Dermis microvascular lymphatic vessel endothelial cell (primary cell): ENCODE measurements around the gene VPS54. TPM values are rescaled to one million over a fixed set of nuclear protein-coding genes. Genes with fewer than 3 reads are reported as not detected.
"Not testable (repeated sequence)": the region's sequence is repeated elsewhere in the genome, so short reads cannot be mapped to it uniquely, and the experiment has no call there.

Experiments used
- DNase-seq, 2 donors: peaks; one replicate each; pipeline versions ENCODE4 v3.0.0 to v3.0.0-alpha.2; 2010; ENCODE audit warnings: low read depth in 2 of 2
- total RNA-seq: library from RNA; depleted of rRNA; stranded (reverse); fragments of >200 nt; gene quantifications from 2 replicates; pipeline ENCODE4 v1.2.1, GENCODE V29; 2014

The VPS54 gene
- total RNA-seq, 1 donor from 2014 or later: 15.5 TPM

DNA sequence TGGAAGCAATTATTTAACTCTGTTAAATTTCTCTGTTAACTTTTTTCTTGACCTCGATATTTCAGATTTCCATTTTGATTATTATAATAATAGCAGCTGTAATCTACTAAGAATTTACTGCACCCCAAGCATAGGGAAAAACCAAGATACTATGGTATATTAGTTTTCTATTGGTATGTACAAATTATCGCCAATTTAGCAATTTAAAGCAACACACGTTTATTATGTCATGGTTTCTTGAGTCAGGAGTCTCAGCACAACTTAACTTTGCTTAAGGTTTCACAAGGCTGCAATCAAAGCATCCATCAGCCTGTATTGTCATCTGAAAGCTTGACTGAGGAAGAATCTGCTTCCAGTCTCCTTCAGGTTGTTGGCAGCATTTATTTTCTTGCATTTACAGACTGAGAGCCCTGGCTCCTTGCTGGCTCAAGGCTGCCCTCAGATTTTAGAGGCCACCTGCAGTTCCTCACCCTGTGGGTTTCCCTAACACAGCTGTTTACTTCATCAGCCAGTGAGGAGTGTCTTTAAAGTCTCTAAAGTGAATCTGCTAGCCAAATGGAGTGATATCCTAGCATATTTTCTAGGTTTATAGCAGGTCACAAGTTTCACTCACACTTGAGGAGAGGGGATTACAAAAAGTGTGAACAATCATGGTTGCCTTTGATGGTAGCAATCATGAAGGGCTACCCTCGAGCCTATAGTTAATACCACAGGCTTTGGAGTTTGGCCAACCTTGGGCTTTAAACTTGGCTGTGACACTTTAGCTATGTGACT lies 4.4 kb upstream of the VPS54 start:
- no peak for DNase-seq

DNA sequence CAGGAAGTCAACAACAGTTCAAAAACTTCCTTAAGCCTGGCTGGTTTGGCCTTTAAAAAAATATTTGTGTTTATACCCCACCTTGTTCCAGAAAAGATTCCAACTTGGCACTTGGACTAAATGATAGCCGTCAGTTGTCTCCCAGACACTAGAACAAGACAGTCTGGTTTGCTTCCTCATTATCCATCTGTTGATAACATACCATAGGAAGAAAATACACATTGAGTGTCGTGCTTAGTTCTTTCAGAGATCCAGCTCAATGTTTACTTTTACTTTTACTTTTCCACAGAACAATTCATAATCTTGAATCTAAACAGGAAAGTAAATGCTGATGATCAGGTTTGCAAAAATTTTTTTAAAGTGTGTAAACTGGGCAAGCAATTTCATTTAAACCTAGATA lies 2.4 kb upstream of the VPS54 start:
- DNase-seq: peak in 1 of 2 donors; percentile 45

DNA sequence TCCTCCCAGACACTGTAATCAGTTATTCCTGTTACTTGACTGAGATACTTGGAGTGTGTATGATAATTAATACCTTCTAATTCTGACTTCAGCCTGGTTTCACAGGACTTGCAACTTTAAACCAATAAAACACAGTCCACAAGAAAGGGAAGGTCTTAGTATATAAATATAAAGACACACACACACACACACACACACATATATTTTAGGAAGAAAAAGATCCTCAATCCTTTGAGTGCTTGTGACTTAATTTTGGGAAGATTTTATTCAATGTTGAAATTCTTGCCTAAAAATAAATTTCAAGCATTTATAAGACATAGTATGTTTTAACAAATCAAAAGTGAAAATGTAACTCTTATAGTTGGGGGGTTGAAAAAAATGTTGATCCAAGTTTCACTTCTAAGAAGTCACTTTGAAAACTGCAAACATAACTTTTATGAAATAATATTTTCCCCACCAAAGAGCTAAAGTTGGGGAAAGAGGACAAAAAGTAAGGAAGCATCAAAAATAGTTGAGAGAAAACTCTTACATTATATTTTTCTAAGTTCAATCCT lies 824 bp upstream of the VPS54 start:
- no peak for DNase-seq

DNA sequence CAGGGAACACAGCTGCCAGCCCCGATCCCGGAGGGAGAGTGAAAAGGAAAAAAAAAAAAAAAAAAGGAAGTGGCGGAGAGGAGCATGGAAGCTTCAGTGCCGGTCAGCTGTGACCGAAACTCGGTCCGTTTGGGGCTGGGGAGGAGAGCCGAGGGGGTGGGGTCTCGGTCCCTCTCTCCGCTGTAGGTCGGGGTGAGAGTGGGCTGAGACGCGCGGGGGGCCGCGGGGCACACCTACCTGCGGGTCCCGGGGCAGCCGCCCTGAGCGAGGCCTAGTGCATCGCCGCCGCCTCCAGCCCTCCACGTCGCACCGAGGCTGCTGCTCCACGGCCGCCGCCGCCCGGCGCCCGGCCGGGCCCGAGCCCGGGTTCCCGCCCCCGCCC lies 536 bp downstream of the VPS54 start:
- DNase-seq: peak in 1 of 2 donors; percentile 64

DNA sequence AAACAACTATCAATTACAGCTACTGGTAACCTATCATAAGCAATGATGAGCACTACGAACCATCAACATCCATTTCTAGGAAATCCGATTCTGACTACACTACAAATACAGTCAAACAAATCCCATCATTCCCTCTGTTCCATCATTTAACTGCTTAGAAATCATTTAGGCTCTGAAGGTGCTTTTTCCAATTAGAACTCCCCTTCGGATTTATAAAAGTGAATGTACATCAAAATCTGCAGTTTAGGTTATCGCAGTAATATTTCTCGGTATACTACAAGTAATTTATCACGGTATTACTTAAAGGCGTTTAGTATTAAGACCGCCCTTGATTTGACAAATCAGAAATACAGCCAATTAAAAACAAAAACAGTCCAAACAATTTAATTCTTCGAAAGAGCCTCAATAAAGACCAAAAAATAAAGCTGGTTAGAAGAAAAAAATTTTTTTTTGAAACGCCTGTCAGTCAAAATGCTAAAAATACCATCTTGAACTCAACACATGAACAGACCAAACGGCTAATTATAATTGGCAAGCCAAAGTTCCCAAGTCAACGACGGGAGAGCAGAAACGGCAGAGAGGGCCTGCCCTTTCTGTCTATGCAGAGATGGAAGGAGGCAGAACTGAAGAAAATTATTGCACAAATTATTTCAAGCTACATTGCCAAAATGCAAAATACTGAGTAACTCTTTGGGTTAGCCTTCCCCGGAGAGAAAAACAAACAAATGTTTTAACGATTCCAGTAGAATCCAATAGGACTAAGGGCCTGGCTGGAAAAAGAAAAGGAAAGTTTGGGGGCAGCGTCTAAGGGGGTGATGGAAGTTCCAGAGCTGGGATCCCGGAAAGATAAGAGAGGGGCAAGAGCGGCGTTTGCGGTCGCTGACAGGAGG lies 1.2 kb downstream of the VPS54 start:
- peak in 1 of 2 donors; percentile 51 for DNase-seq

DNA sequence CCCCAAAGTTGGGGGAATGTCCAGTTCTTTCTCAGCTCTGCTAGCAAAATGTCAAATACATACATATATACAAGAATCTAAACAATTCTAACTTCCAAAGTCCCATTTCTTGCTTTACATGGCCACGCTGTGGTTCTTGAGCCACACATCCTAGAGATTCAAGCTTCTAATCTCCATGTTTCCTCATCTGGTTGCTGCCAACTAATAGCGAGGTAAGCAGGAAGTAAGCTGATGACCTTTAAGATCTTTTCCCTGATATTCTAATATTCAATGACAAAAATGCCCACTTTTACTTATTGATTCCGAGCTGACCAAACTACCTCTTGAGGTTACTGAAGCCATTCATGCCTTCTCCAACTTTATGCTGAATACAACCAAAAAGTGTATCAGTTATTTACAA lies 3.3 kb downstream of the VPS54 start:
- no peak for DNase-seq

DNA sequence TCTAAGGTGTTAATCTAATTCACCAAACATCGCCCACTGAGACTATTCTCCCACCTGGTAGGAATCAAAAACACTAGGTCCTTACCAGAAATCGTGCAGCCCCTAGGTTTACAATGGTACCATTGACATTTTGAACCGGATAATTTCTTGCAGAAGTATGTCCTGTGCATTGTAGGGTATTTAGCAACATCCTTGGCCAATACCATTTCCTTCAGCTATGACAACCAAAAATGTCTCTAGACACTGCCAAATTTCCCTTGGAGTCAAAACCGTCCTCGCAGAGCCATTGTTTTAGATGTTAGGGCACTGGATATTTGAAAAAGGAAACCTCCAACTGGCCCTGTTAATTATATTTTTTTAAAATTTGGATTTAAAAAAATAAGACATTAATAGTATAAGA lies 3.8 kb downstream of the VPS54 start:
- no peak for DNase-seq

DNA sequence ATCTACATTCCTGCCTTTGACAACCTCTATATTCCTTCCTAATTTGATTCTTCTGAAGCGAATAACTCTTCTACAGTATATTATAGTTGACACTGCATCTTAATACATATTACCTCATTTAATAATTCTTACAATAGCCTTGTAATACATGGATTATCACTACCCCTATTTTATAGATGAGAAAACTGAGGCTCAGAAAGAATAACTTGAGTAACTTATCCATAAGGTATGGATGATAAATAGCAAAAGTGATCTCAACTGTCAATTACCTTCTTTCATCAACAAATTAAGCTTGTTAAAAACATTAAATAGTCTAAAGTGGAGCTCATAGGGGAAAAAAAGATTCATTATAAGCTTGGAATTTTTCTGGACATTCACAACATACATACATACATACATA lies 4.6 kb downstream of the VPS54 start:
- no peak for DNase-seq

DNA sequence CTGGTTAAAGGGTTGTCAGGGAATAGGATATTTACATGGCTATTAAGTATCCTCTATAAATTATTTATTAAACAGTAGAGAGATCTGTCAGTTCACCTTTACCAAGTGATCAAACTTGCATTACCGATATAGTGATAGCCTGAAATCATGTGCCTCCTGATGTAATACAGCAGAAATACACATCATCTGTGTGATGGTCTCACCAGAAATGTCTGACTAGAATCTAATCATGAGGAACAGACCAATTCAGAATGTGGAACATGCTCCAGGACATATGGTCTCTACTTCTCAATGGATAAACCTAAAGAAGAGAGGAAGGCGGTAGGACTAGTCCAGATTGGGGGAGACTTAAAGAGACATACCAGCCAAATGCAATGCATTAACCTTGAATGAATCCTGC lies 6.2 kb downstream of the VPS54 start:
- DNase-seq: no peak

DNA sequence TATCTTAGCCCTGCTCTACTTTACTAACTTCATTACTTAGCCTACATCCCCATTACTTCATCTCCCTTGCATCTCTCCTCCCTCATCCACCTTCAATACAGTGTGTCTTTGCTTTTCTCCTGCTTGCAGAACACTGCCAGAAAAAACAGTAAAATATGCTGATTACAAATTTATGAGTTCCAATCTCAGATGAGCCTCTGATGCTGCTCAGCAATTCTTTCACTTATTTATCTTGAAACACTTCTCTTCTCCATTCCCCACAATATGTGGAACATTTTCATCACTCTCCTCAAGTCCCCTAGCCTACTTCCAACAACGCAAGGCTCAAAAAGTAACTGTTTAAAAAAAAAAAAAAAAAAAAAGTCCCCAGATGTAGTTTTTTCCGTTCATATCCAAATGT lies 7.1 kb downstream of the VPS54 start:
- DNase-seq: no peak

DNA sequence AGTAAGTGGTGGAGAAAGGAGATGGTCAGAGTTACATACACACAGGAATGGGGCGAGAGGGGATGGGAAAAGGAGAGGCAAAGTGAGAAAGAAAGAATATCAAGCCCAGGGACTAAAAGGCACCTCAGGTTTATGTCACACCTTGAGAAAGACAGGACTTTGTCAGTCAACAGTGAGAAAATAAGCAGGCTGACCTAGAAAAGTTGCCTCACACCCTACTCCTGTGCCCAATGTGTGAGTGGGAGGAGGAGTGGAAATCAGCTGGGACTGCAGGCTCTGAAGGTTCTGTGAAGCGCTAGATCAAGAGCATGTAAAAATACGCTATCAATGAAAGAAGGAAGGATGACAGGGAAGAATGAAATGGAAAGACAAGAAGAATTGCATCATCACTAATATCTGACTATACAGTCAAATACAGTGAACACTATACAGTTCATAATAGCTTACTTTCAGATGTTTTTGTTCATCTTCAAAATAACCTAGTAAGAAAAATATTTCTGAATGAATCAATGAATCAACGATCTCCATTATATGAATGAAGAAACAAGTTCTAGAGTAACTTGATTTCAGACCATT lies 10.7 kb downstream of the VPS54 start:
- no peak for DNase-seq

DNA sequence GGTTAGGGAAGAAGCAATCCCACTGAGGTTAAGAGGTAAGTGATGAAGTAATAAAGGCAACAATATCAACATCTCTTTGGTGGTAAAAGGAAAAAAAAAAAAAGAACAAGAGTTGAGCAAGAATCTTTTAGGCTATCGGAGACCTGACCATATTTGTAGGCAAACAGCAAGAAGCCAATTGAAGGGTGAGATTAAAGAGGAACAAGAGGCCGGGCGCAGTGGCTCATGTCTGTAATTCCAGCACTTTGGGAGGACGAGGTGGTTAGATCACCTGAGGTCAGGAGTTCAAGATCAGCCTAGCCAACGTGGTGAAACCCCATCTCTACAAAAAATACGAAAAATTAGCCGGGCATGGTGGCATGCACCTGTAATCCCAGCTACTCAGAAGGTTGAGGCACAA lies 11.3 kb downstream of the VPS54 start:
- DNase-seq: no peak

DNA sequence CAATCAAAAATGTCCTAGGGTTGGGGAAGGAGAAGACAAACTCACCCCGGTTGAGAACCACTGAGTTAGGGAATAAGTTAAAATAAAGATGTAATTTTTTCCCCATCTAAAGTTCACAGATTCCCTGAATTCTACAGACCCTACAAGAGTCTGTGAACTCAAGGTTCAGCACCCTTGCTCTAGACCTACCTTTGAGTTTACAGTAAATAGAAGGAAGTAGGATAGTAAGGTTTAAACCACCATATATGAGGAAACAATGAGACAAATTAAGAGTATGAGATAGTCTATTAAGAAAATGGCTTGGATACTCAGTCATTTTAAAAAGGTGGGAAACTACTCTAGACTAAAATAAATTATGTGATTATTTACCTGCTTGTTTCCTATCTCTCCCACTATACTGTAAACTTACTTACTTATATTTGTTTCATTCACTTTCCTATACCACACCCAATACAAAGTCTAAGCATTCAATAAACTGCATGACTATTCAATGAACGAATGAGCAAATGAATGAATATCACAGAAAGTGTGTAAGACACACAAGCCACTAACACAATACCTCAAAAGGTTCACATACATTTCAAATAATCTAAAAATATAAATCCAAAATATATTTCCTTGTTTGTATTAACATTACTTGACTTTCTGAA lies 13.4 kb downstream of the VPS54 start:
- no peak for DNase-seq

DNA sequence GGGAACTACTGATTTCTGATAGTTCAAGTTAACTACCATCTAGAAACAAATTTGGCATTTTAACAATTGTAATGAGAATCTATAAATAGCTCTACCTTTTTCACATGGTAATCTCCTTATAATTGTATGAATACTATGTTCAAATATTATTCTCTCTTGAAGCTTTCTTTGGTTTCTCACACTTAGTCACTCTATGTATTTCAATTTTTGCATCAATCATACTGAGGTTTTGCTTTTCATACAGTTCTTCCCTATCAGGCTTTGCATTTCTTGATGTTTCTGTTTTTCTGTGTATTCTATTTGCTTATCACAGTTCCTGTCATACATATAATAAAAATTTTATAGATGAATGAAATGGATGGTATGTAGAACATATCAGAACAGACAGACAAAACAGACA lies 16.0 kb downstream of the VPS54 start:
- DNase-seq: no peak

DNA sequence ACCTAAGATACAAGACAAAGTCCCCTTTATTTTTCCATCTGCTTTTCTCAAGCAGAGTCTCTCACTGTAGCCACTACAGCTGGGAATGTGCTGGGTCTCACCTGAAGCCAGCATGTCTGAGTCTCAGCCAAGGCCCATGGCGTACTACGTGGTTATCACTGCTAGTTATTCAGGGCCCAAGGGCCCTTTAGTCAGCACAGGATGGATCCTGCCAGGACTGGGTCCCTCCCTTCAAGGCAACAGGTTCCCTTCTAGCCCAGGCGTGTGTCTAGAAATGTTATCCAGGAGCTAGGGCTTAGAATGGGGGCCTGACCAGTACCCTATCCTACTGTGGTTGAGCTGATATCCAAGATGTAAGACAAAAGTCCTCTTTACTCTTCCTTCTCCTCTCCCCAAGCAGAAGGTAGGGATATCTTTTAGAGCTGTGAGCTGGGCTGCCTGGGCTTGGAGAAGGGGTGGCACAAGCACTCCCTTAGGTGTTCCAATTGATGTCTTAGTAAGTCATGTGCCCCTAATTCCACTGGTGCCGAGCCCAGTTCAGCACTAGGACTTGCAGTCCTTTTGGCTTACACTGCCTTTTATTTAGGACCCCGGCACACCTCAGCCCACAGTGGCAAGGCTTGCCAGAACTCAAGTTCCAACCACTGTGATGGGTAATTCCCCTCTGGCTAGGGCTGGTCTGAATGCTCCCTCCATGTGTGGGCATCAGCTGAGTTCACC lies 17.7 kb downstream of the VPS54 start:
- no peak for DNase-seq

DNA sequence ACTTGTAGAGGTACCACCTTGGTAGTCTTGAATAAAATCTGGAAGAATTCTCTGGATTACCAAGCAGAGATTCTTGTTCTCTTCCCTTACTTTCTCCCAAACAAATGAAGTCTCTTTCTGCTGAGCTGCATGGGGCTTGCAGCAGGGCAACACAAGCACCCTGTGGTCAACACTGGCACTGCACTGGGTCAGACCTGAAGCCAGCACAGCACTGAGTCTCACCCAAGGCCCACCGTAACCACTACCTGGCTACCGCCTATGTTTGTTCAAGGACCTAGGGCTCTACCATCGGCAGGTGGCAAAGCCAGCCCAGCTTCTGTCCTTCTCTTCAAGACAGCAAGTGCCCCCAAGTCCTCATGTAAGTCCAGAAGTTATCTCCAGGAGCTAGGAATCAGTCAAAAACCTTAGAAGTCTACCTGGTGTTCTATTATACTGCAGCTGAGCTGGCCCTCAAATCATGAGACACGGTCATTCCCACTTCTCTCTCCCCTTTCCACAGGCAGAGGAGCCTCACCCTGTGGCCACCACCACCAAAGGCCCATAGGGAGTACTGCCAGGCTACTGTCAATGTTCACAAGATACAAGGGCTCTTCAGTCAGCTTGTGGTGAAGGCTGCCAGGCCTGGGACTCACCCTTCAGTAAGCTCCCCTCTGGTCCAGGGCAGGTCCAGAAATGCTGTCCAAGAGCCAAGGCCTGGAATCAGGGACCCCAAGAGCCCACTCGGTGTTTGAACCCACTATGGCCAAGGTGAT lies 18.4 kb downstream of the VPS54 start:
- no peak for DNase-seq

DNA sequence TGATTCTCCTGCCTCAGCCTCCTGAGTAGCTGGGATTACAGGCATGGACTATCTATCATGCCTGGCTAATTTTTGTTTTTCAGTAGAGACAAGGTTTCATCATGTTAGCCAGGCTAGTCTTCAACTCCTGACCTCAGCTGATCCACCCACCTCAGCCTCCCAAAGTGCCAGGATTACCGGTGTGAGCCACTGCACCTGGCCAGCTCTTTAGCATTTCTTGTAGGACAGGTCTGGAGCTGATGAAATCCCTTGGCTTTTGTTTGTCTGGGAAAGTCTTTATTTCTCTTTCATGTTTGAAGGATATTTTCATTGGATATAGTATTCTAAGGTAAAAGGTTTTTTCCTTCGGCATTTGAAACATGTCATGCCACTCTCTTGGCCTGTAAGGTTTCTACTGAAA lies 20.2 kb downstream of the VPS54 start:
- no peak for DNase-seq

DNA sequence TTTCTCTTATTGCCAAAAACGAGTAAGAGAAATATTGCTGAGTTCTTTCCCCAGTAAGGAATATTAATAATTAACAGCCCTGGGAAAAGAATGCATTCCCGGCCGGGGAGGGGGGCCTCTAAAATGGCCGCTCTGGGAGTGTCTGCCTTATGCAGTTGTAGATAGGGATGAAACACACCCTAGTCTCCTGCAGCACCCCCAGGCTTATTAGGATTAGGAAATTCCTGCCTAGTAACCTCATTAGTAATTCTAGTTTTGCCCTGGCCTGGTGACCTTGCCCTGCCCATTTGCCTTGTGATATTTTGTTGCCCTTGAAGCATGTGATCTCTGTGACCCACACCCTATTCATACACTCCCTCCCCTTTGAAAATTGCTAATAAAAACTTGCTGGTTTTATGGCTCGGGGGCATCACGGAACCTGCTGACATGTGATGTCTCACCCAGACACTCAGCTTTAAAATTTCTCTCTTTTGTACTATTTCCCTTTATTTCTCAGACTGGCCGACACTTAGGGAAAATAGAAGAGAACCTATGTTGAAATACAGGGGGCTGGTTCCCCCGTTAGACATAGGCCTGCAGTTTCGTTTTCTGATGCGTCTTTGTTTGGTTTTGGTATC lies 22.5 kb downstream of the VPS54 start:
- DNase-seq: not testable (repeated sequence)

DNA sequence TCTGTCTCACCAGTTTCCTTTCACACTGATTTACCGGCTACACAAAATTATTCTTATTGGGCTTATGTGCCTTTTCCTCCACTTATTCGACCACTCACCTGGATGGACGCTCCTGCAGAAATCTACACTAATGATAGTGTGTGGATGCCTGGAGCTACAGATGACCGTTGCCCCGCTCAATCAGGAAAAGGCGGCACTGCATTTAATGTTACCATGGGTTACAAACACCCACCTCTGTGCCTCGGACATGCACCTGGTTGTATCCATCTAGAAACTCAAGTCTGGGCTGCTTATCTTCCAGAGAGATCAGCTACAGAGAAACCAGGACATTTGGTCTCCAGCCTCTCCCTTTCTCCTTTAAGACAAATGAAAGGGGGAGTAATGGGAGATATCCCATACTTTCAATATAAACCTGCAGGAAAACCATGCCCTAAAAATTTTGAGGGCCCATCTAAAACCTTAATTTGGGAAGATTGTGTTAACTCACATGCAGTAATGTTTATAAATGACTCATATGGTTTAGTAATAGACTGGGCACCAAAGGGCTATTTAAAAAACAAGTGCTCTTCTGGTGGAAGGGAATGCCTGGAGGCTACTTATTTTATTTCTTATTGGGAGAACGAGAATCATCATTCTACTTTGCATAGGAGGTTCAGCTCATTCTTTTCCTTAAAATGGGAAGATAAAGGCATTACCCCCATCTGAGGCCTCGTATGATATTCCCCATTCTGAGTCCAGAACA lies 24.7 kb downstream of the VPS54 start:
- DNase-seq: not testable (repeated sequence)
